DOHH2 (cell line): ENCODE data around the gene FOS.

Experiments used
- EZH2phosphoT487 ChIP-seq: fragments of 200-600 bp; sonication (generic); IDR thresholded peaks from 2 replicates; pipeline ENCODE4 v1.6.1; 2017; ENCODE audit warnings: borderline replicate concordance, mild to moderate bottlenecking, antibody characterized with exemption, low read length, moderate library complexity, mixed read lengths
- TF ChIP-seq, protein P1 (sequence below): fragments of 200-600 bp; sonication (generic); IDR thresholded peaks from one replicate; pipeline ENCODE4 v1.5.1; 2014; ENCODE audit warnings: antibody characterized with exemption, mild to moderate bottlenecking, low read depth, low read length; ENCODE audit not compliant: poor library complexity, severe bottlenecking

DNA sequence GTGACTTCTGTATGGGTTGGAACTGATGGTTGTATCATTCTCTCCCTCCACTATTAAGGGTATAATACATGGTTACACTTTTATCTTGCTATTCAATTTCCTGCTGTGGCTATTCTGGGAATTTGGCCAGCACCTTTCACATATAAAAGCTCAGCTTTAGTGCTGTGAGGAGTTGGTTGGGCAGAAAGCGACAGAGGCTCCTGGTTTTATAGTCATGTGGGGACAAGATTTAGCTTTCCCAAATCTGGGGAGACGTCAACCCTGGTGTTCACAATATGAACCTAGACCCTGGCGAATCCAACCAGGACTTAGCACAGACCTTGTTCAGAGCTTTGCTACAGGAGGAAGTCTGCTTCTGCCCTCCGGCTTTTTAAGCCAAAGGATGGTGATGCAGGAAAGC is 36.5 kb downstream of the FOS start:
- TF ChIP-seq, protein P1, sequence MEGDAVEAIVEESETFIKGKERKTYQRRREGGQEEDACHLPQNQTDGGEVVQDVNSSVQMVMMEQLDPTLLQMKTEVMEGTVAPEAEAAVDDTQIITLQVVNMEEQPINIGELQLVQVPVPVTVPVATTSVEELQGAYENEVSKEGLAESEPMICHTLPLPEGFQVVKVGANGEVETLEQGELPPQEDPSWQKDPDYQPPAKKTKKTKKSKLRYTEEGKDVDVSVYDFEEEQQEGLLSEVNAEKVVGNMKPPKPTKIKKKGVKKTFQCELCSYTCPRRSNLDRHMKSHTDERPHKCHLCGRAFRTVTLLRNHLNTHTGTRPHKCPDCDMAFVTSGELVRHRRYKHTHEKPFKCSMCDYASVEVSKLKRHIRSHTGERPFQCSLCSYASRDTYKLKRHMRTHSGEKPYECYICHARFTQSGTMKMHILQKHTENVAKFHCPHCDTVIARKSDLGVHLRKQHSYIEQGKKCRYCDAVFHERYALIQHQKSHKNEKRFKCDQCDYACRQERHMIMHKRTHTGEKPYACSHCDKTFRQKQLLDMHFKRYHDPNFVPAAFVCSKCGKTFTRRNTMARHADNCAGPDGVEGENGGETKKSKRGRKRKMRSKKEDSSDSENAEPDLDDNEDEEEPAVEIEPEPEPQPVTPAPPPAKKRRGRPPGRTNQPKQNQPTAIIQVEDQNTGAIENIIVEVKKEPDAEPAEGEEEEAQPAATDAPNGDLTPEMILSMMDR: no peak
- TF ChIP-seq EZH2phosphoT487: no peak
